Hematopoietic multipotent progenitor cell treated with erythropoietin and hydrocortisone succinate and interleukin-3 and kit ligand, for 15 days (in vitro differentiated cells): ENCODE results near the gene MORN3.
"Not testable (repeated sequence)": the region's sequence is repeated elsewhere in the genome, so short reads cannot be mapped to it uniquely, and the experiment has no call there.

Experiments used
- DNase-seq: peaks from one replicate; pipeline ENCODE4 v3.0.0-alpha.2; 2015; ENCODE audit warnings: low spot score

The MORN3 gene

DNA sequence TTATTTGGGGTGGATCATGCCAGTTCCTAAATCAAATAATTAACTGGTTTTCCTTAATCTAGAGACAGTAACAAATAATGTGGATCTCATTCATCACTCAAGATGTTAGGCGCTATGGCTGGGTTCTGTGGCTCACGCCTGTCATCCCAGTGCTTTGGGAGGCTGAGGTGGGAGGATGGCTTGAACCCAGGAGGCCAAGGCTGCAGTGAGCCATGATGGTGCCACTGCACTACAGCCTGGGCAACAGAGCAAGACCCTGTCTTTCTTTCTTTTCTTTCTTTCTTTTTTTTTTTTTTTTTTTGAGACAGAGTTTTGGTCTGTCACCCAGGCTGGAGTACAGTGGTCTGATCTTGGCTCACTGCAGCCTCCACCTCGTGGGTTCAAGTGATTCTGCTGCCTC, 23.3 kb upstream of the MORN3 start:
- not testable (repeated sequence) for DNase-seq

- DNase-seq, result no peak
Measured at GRCh38 chr12:121689430-121689829, 20.0 kb upstream of the MORN3 start.

GRCh38 chr12:121688966-121689365, 19.5 kb upstream of the MORN3 start:
- DNase-seq, result no peak

DNA sequence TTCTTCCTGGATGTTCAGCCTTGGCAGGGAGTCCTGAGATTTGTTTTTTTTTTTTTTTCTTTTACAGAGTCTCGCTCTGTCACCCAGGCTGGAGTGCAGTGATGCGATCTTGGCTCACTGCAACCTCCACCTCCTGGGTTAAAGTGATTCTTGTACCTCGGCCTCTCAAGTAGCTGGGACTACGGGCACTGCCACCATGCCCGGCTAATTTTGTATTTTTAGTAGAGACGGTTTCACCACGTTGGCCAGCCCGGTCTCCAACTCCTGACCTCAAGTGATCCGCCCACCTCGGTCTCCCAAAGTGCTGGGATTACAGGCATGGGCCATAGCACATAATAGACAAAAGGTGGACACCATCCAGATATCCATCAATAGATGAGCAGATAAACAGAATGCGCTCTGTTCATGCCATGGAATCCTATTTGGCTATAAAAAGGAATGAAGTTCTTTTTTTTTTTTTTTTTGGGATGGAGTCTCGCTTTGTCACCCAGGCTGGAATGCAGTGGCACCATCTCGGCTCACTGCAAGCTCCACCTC, 10.3 kb upstream of the MORN3 start:
- DNase-seq, result not testable (repeated sequence)

DNA sequence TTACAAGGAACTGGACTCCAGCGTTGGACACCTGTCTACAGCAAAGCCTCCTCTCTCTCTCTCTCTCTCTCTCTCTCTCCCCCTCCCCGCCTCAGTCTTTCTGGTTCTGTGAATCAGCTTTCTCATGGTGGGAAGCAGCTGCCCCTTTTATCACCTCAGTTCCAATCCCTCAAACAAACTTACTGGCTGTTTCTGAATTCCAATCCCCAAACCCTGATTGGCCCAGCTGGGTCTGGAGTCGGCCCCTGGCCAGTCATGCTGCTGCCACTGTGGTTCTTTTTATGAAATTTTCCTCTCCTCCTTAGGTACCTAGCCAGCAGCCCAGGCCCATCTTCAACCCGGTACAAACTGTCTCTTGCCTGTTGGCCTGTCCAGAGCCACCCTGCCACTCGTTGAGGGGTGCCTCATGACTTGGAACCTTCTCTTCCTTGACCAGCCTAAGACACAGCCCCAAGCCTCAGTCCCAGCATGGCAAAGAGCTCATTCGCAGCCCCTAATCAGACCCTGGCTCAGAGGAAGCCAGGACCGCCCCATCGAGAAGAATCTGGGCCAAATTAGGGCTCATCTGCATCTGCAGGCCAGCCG, 9.4 kb upstream of the MORN3 start:
- DNase-seq, result no peak

GRCh38 chr12:121678305-121678704, 8.9 kb upstream of the MORN3 start:
- DNase-seq, result no peak

- DNase-seq, result no peak
Measured at GRCh38 chr12:121676190-121676589, 6.7 kb upstream of the MORN3 start.

DNA sequence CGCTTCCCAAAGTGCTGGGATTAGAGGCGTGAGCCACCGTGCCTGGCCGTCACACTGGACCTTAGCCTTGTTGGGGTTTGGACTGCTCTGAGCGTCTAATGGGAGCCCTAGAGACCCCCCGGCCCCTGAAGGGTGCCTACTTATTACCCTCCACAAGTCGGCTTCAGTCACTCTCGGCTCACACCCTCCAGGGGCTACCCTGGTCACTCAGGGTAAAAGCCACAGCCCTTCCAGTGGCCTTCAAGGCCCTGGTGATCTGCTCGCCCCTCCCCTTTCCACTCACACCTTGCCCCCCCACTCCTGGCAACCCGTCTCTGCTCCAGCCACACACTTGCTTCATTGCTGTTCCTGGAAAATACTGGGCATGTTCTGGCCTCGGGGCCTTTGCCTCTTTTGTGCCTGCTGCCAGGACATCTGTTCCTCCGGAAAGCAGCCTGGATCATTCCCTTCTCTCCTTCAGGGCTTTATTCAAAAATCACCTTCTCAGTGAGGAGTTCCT, 3.6 kb upstream of the MORN3 start:
- DNase-seq, result no peak

DNA sequence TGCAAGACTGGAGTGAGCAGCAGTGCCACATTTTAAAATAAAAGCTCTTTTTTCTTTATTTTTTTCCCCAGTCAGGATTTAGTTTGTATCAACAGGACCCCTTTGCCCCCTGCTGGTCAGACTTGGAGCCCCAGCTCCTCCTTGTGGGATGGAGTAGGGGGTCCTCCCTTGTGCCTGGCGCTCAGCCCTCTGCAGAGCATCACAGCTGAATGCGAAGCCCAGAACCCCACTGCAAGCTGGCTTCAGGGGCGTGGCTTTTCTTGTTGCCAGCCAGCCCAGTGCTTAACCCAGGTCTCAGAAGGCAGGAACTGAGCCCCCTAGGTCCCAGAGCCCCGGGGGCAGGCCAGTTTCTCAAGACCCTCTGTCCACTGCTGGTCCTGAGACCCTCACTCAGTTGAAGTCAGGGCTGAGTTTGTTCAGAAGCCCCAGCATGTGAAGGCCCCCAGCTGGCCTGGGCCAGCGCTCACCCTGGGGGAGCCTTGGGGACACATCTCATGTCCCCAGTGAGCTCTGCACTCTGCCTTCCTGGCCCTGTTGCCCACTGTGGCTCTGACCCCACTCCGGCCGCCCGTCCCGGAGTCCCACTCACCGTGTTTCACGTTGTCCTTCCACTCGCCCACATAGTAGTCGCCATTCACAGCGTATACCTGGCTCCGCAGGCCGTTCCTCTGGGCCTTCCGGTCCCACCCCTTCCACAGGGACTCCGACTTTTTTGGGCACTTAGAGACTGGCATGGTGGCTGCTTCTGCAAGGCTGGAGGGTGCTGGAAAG, 519 bp downstream of the MORN3 start:
- DNase-seq, result no peak

- not testable (repeated sequence) for DNase-seq
Measured at GRCh38 chr12:121666829-121667228, 2.6 kb downstream of the MORN3 start.

DNA sequence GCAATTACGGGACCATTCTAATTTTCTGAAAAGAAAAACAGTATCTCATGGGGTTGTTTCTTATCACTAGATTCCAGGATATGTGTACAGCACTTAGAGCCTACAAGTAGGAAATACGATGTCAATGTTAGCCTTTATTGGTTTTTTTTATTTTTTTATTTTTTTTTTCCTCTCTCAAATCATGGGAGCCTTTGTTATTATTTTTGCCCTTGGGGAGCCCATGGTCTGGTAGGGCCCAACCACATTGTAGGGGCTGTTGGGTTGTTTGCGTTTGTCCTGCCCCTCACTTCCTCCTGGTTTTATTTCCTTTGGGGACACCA, 5.9 kb downstream of the MORN3 start:
- DNase-seq, result no peak

- not testable (repeated sequence) for DNase-seq
Measured at GRCh38 chr12:121661353-121662105, 7.9 kb downstream of the MORN3 start.

DNA sequence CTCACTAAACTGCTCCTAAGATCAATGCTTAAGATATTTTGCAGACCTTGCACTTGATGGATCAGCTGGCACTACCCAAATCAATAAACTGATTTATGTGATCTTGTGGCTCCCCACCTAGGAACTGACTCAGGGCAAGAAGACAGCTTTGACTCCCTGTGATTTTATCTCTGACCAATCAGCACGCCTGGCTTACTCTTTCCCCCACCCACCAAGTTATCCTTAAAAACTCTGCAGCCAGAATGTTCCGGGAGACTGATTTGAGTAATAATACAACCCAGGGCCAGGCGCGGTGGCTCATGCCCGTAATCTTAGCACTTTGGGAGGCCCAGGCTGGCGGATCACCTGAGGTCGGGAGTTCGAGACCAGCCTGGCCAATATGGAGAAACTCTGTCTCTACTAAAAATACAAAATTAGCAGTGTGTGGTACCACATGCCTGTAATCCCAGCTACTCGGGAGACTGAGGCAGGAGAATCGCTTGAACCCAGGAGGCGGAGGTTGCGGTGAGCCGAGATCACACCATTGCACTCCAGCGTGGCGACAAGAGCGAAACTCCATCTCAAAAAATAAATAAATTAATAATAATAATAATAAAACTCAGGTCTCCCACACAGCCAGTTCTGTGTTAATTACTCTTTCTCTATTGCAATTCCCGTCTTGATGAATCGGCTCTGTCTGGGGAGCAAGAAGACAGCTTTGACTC, 12.0 kb downstream of the MORN3 start:
- DNase-seq, result no peak

- DNase-seq, result no peak
Measured at GRCh38 chr12:121656122-121656521, 13.3 kb downstream of the MORN3 start.

DNA sequence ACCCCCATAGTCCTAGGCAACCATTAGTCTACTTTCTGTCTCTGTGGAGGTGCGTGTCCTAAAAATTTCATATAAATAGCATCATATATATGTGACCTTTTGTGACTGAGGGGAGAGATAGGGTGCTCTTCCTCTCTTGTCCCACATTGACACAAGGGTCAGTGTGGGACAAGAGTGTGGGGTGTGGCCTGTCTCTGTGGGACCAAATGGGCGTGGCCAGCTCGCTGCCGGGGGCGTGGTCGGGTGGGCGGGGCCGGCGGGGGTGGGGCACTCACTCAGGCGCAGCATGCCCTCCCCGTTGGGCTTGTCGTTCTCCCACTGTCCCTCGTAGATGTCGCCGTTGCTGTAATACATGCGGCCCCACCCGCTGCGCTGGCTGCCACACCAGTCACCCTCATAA, 15.5 kb downstream of the MORN3 start:
- DNase-seq, result no peak

DNA sequence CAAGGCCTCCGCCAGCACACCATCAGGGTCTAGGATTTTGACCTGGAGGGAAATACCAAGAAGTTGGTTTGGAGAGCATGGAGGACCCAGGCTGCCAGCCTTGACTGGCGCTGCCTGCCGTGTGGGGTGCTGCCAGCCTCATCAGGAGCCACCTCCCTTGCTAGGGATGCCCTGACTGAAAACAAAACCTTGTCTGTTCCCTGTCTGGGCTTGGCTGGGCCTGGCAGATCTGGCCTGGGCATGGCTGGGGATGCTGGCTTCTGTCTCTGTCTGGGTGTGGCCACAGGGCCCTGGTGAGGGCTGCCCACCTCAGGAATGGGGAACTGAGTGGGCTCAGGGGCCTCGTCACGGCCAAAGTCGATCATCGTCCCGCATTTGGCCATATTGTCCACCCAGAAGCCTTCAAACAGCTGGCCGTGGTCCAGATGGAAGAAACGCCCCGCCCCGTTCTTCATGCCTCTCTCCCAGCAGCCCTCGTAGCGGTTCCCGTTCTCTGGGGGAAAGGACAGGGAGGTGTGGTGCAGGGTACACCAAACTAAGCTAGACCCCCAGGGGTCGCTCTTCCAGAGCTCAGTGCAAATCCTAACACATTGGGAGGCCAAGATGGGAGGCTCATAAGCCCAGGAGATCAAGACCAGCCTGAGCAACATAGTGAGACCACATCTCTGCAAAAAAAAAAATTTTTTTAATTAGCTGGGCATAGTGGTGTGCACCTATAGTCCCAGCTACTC, 16.5 kb downstream of the MORN3 start:
- no peak for DNase-seq

GRCh38 chr12:121651320-121651719, 18.1 kb downstream of the MORN3 start:
- DNase-seq, result no peak

GRCh38 chr12:121649819-121650353, 19.6 kb downstream of the MORN3 start:
- no peak for DNase-seq

DNA sequence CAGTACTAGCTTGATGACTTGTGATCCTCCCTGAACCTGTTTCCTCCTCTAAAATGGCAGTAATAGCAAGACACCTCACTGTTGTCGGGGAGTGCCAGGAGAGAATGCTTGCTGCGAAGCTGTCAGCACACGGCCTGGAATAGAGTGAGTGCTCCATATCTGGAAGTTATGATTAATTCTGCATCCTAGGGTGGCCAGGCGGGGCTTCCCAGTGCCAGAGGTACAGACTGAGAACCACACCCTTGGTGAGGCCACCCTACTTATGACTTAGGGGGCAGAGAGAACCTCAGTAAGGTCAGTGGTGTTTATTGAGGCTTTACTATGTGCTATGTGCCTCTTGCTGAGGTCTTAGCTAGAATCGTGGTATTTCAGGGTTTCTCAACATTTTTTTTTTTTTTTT, 20.1 kb downstream of the MORN3 start:
- no peak for DNase-seq

DNA sequence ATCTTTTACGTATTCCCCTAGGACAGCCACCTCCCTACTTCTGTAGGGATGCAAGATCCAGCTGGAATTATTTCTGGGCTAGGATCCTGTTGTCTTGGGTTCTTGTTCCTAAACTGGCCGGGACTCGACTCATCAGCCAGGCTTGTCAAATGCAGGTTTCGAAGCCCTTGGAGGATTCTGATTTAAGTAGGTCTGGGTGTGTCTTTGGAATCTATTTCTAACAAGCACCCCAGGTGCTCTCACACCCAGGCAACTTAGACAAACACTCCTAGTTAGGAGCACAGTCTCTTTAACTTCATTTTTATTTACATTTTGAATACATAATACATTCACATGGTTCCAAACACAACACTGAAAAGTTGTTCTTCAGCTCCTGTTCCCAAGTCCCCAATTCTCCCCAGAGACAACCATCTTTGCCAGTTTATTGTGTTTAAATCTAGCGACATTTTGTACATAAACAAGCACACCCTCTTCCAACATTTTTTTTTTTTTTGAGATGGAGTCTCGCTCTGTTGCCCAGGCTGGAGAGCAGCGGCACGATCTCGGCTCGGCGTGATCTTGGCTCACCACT, 20.9 kb downstream of the MORN3 start:
- no peak for DNase-seq

DNA sequence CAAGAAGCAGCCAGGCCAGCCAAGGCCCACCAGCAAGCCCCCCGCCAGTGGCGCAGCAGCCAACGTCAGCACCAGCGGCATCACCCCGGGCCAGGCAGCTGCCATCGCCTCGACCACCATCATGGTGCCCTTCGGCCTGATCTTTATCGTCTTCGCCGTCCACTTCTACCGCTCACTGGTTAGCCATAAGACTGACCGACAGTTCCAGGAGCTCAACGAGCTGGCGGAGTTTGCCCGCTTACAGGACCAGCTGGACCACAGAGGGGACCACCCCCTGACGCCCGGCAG, 28.2 kb downstream of the MORN3 start:
- DNase-seq, result no peak
